ENCODE results near the gene KDELR1. TPM values are rescaled to one million over a fixed set of nuclear protein-coding genes. Genes with fewer than 3 reads are reported as not detected.
A peak's percentile ranks its signal among the peaks of the same experiment; 100 is the strongest.

KDELR1 gene
- total RNA-seq, 2 experiments from 2014 or later = 69.5 to 78.8 TPM

GRCh38 chr19:48415395-48415794 lies 24.0 kb upstream of the KDELR1 start:
- peak; percentile 69 for ATAC-seq
- intact Hi-C loops (cut with DNase I, micrococcal nuclease) = loop anchor here (1.0 to 5.0 kb wide), 7 partner anchors 16 to 94 kb away; partner anchors contain the start of genes SYNGR4 (in 2 of the 2), CYTH2 (in 1 of the 2) and TMEM143 (in 1 of the 2)
- ChIA-PET POLR2A (interaction anchor here (0.6 to 1.0 kb wide), 2 partner anchors 24 to 91 kb away, joined by 3 read pairs; no protein-coding TSS in a partner anchor), CTCF (interaction anchor here (0.7 to 1.2 kb wide), 3 partner anchors 10 to 940 kb away, joined by 3 to 4 read pairs (median 3); no protein-coding TSS in a partner anchor)
- Mint-ChIP-seq H3K9me3 (ENCODE audit: low read depth) (no peaks in the 10 kb centered on the region), H3K27me3 (peaks cover 15% of the 10 kb centered on the region), H3K4me3 (no peak overlapping the region), H3K36me3 (ENCODE audit: low read depth) (no peaks in the 10 kb centered on the region), H3K27ac (no peak overlapping the region), H3K4me1 (peaks cover 21% of the 10 kb centered on the region)
- DNase-seq = peak; percentile 92

DNA sequence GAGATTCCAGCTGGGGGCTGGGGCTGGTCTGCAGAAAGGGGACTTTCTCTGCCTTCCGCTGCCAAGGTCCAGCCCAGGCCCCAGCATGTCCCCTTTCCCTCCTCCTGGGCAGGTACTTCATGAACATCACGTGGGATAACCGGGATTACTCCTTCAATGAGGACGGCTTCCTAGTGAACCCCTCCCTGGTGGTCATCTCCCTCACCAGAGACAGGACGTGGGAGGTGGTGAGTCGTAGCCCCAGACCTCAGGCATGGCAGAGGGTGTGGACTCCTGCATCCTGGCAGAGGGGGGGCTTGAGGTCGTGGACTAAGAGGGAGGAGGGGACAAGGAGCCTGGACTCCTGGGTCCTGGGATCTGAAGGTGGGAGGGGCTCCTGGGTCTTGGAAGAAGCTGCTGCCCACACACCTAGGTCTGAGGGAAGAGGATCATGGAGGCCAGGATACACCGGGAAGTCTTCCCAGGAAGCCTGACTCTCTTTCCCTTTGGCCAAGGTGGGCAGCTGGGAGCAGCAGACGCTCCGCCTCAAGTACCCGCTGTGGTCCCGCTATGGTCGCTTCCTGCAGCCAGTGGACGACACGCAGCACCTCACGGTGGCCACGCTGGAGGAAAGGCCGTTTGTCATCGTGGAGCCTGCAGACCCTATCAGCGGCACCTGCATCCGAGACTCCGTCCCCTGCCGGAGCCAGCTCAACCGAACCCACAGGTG lies 22.7 kb upstream of the KDELR1 start:
- ChIA-PET POLR2A (no interaction called here), CTCF (interaction anchor here (0.6 to 1.2 kb wide), 3 partner anchors 8 to 429 kb away, joined by 3 read pairs; no protein-coding TSS in a partner anchor)
- H3K36me3 Mint-ChIP-seq (ENCODE audit: low read depth) = no peaks in the 10 kb centered on the region
- no peak overlapping the region for H3K27ac Mint-ChIP-seq
- peaks cover 19% of the 10 kb centered on the region for H3K4me1 Mint-ChIP-seq
- H3K9me3 Mint-ChIP-seq (ENCODE audit: low read depth) = no peaks in the 10 kb centered on the region
- H3K4me3 Mint-ChIP-seq = no peak overlapping the region
- ATAC-seq (no peak), DNase-seq (no peak)
- peaks cover 15% of the 10 kb centered on the region for H3K27me3 Mint-ChIP-seq
- intact Hi-C loops (cut with DNase I, micrococcal nuclease) = no loop called here

DNA sequence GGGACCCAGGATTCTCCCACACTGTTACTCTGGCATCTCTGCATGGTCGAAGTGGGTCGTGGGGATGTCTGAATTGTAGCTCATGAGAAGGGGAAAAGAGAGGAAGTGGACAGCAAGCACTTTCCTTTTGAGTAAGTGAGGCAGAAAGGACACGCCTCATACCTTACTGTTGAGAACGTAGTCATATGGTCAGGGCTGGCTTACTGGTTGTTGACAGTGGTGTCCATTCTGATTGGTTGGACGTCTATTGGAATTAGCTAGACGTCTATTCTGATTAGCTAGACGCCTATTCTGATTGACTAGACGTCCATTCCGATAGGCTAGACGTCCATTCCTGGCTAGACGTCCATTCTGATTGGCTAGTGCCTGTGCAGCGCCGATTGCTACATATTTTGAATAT lies 14.5 kb upstream of the KDELR1 start:
- intact Hi-C loops (cut with DNase I, micrococcal nuclease) = no loop called here
- peaks cover 2% of the 10 kb centered on the region for H3K4me1 Mint-ChIP-seq
- DNase-seq = no peak
- no peaks in the 10 kb centered on the region for H3K9me3 Mint-ChIP-seq (ENCODE audit: low read depth)
- no peak for ATAC-seq
- POLR2A ChIA-PET = no interaction called here
- no peak overlapping the region for H3K27ac Mint-ChIP-seq
- CTCF ChIA-PET = interaction anchor here (0.6 to 0.8 kb wide), 2 partner anchors 9 to 16 kb away, joined by 3 read pairs; no protein-coding TSS in a partner anchor
- no peaks in the 10 kb centered on the region for H3K36me3 Mint-ChIP-seq (ENCODE audit: low read depth)
- H3K4me3 Mint-ChIP-seq = no peak overlapping the region
- H3K27me3 Mint-ChIP-seq = peaks cover 4% of the 10 kb centered on the region

GRCh38 chr19:48405010-48405659 lies 13.8 kb upstream of the KDELR1 start:
- Mint-ChIP-seq H3K36me3 (ENCODE audit: low read depth) (no peaks in the 10 kb centered on the region), H3K4me3 (no peak overlapping the region), H3K9me3 (ENCODE audit: low read depth) (no peaks in the 10 kb centered on the region), H3K27ac (no peak overlapping the region), H3K27me3 (peaks cover 4% of the 10 kb centered on the region), H3K4me1 (peaks cover 2% of the 10 kb centered on the region)
- CTCF ChIA-PET = interaction anchor here (0.6 to 1.8 kb wide), 4 partner anchors 10 to 179 kb away, joined by 3 to 6 read pairs (median 4); partner anchors contain the start of gene KDELR1
- ATAC-seq (no peak), DNase-seq (no peak)
- POLR2A ChIA-PET = no interaction called here
- intact Hi-C loops (cut with DNase I, micrococcal nuclease) = no loop called here

- POLR2A ChIA-PET = no interaction called here
- Mint-ChIP-seq H3K4me1 (peaks cover 10% of the 10 kb centered on the region), H3K4me3 (no peak overlapping the region)
Observed at GRCh38 chr19:48403606-48404005, 12.3 kb upstream of the KDELR1 start.

DNA sequence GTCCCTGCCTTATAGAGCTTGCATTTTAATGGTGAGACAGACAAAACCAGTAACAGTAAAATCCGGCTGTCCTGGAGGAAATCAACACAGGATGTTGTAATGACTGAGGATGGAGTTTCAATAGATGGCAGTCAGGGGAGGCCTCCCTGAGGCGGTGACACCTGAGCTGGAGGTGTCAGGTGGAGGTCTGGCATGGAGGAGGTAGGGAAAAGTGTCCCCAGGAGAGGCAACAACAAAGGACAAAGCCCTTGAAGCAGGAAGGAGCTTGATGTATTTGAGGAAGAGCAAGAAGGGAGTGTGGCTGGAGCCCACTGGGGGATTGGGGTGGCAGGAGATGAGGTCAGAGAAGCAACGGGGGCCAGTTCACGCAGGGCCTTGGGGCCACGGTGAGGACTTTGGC lies 9.9 kb upstream of the KDELR1 start:
- no peak for DNase-seq
- intact Hi-C loops (cut with DNase I, micrococcal nuclease) = no loop called here
- Mint-ChIP-seq H3K9me3 (ENCODE audit: low read depth) (no peaks in the 10 kb centered on the region), H3K27ac (no peak overlapping the region), H3K36me3 (ENCODE audit: low read depth) (no peaks in the 10 kb centered on the region), H3K4me3 (no peak overlapping the region), H3K27me3 (peaks cover 14% of the 10 kb centered on the region), H3K4me1 (peaks cover 21% of the 10 kb centered on the region)
- CTCF ChIA-PET = interaction anchor here (0.6 to 3.7 kb wide), 4 partner anchors 10 to 388 kb away, joined by 3 to 17 read pairs (median 3); partner anchors contain the start of genes EMP3 and KDELR1
- no peak for ATAC-seq
- POLR2A ChIA-PET = no interaction called here

More at GRCh38 chr19:48403606-48404005, 12.3 kb upstream of the KDELR1 start:
- intact Hi-C loops (cut with DNase I, micrococcal nuclease) = no loop called here
- H3K9me3 Mint-ChIP-seq (ENCODE audit: low read depth) = no peaks in the 10 kb centered on the region
- ATAC-seq (peak; percentile 70), DNase-seq (peak; percentile 66)
- H3K27me3 Mint-ChIP-seq = peaks cover 4% of the 10 kb centered on the region
- no peaks in the 10 kb centered on the region for H3K36me3 Mint-ChIP-seq (ENCODE audit: low read depth)
- no peak overlapping the region for H3K27ac Mint-ChIP-seq
- CTCF ChIA-PET = interaction anchor here (1.1 to 1.8 kb wide), 2 partner anchors 11 to 12 kb away, joined by 3 to 6 read pairs; partner anchors contain the start of gene KDELR1

DNA sequence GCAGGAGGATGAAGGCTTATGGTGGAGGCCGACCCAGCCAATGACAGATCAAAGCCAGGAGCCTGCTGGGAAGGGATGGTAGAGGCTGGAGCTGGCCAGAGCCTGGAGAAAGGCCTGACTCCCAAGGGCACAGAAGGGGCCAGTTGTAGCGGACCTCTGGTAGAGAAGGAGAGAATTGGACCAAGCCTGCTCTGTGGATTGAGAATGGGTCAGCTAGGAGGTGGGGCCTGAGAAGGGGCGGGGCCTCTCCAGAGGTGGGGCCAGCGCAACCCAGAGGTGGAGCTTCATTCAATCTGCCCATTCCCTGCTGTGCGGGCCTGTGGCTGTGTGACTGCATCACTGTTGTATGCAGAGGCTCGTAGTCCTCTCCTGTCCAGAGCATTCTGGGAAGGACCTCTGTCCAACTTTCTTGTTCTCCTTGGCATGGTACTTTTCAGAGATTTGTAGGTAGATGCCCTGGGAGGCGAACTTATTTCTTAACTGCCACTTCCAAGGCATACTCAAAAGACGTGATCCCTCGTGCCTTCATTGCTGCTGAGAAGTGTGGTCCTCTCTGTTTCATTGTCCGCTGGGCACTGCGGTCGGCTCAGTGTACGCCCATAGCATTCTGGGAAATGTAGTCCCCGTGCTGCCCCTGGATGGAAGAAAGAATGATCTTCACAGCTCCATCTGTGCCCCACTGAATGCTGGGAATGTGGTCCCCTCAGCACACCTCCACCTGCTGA lies 8.8 kb upstream of the KDELR1 start:
- Mint-ChIP-seq H3K4me1 (peaks cover 21% of the 10 kb centered on the region), H3K36me3 (ENCODE audit: low read depth) (no peaks in the 10 kb centered on the region), H3K9me3 (ENCODE audit: low read depth) (no peaks in the 10 kb centered on the region), H3K27ac (no peak overlapping the region), H3K27me3 (peaks cover 20% of the 10 kb centered on the region), H3K4me3 (no peak overlapping the region)
- DNase-seq = peak; percentile 57
- CTCF ChIA-PET = interaction anchor here (1.4 to 3.7 kb wide), 2 partner anchors 9 to 36 kb away, joined by 3 to 17 read pairs; partner anchors contain the start of genes KDELR1, SYNGR4 and TMEM143
- ATAC-seq = peak; percentile 37
- POLR2A ChIA-PET = no interaction called here
- intact Hi-C loops (cut with DNase I, micrococcal nuclease) = no loop called here

DNA sequence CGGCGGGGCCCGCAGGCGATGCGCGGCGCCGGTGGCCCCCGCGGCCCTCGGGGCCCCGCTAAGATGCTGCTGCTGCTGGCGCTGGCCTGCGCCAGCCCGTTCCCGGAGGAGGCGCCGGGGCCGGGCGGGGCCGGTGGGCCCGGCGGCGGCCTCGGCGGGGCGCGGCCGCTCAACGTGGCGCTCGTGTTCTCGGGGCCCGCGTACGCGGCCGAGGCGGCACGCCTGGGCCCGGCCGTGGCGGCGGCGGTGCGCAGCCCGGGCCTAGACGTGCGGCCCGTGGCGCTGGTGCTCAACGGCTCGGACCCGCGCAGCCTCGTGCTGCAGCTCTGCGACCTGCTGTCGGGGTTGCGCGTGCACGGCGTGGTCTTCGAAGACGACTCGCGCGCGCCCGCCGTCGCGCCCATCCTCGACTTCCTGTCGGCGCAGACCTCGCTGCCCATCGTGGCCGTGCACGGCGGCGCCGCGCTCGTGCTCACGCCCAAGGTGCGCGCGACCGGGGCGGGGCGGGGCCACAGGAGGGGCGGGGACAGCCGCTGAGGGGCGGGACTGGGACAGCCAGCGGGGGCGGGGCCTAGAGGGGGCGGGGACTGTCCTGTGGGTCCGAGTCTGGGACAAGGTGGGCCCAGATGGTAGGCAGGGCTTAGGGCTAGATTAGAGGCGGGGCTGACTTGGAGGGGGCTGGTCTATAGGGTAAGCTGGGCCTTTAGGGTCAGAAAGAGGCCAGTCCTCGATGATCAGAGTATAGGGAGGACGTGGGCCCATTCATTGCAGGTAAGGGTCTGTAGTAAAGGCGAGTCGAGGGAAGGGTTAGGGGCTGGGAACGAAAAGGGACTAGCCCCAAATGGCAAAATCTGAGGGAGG lies 7.3 kb upstream of the KDELR1 start:
- Mint-ChIP-seq H3K36me3 (ENCODE audit: low read depth) (no peaks in the 10 kb centered on the region), H3K4me1 (peaks cover 29% of the 10 kb centered on the region), H3K9me3 (ENCODE audit: low read depth) (no peaks in the 10 kb centered on the region), H3K27me3 (peaks cover 31% of the 10 kb centered on the region), H3K4me3 (peak overlapping the region; percentile 83), H3K27ac (no peak overlapping the region)
- CTCF ChIA-PET = no interaction called here
- DNase-seq (peak; percentile 94), ATAC-seq (peak; percentile 68)
- POLR2A ChIA-PET = no interaction called here
- intact Hi-C loops (cut with DNase I, micrococcal nuclease) = loop anchor here (1.0 to 10.0 kb wide), 13 partner anchors 17 to 340 kb away; partner anchors contain the start of genes CYTH2 (in 1 of the 2), EMP3 (in 1 of the 2), GRWD1 (in 1 of the 2) and LIG1 (in 1 of the 2)

- intact Hi-C loops (cut with DNase I, micrococcal nuclease) = loop anchor here (1.0 to 10.0 kb wide), 12 partner anchors 34 to 341 kb away; partner anchors contain the start of genes CYTH2 (in 1 of the 2), EMP3 (in 1 of the 2), GRWD1 (in 1 of the 2) and LIG1 (in 1 of the 2)
- DNase-seq (no peak), ATAC-seq (no peak)
- peak overlapping the region; percentile 83 for H3K4me3 Mint-ChIP-seq
- H3K4me1 Mint-ChIP-seq = peaks cover 27% of the 10 kb centered on the region
- peaks cover 31% of the 10 kb centered on the region for H3K27me3 Mint-ChIP-seq
- H3K9me3 Mint-ChIP-seq (ENCODE audit: low read depth) = no peaks in the 10 kb centered on the region
- POLR2A ChIA-PET = no interaction called here
- peak overlapping the region; percentile 84 for H3K27ac Mint-ChIP-seq
- H3K36me3 Mint-ChIP-seq (ENCODE audit: low read depth) = no peaks in the 10 kb centered on the region
- CTCF ChIA-PET = no interaction called here
Observed at GRCh38 chr19:48398102-48398374, 6.7 kb upstream of the KDELR1 start.

GRCh38 chr19:48397263-48398101 lies 6.1 kb upstream of the KDELR1 start:
- Mint-ChIP-seq H3K4me3 (peak overlapping the region; percentile 83), H3K27me3 (peaks cover 31% of the 10 kb centered on the region), H3K4me1 (peaks cover 27% of the 10 kb centered on the region), H3K9me3 (ENCODE audit: low read depth) (no peaks in the 10 kb centered on the region), H3K36me3 (ENCODE audit: low read depth) (no peaks in the 10 kb centered on the region), H3K27ac (peak overlapping the region; percentile 84)
- intact Hi-C loops (cut with DNase I, micrococcal nuclease) = loop anchor here (1.0 to 10.0 kb wide), 12 partner anchors 33 to 341 kb away; partner anchors contain the start of genes CYTH2 (in 1 of the 2), EMP3 (in 1 of the 2), GRWD1 (in 1 of the 2) and LIG1 (in 1 of the 2)
- ChIA-PET POLR2A (no interaction called here), CTCF (interaction anchor here (1.1 kb wide), 1 partner anchor 64 kb away, joined by 3 read pairs; no protein-coding TSS in a partner anchor)
- ATAC-seq (no peak), DNase-seq (no peak)
